Panc1 (cell line): ENCODE results near the gene SLC66A3. TPM values are rescaled to one million over a fixed set of nuclear protein-coding genes. Genes with fewer than 3 reads are reported as not detected.

Experiments
- ATAC-seq: fragments of 200-7000 bp; cut with Tn5 transposase; 2 replicates; pipeline ENCODE4 v1.9.1; 2020; ENCODE audit warnings: mild to moderate bottlenecking, moderate library complexity
- BruUV-seq: library from RNA; stranded (reverse); fragments of 400-500 nt; replicated peaks from 2 replicates; lab custom pipeline; 2021; lab: Mats Ljungman, UMichigan
- CTCF ChIA-PET: fragments of 300-600 bp; sonication (Branson Sonifier 250); formaldehyde crosslinking; loops from one replicate; lab custom pipeline; 2022; ENCODE audit warnings: antibody characterized with exemption; lab: Charles Lee
- POLR2A ChIA-PET: fragments of 300-600 bp; sonication (Branson Sonifier 250); formaldehyde crosslinking; loops from one replicate; lab custom pipeline; 2022; ENCODE audit warnings: antibody characterized with exemption; lab: Charles Lee
- DNase-seq: peaks from one replicate; pipeline ENCODE4 v3.0.0-alpha.2; 2010; ENCODE audit warnings: low read depth, low spot score
- H3K27ac ChIP-seq: 2 replicates; pipeline ENCODE4 v1.5.1; 2011; ENCODE audit warnings: mild to moderate bottlenecking, low read length, inconsistent platforms
- H3K27me3 ChIP-seq: fragments of 200-500 bp; sonication (Bioruptor generic); 2 replicates; pipeline ENCODE4 v1.6.0; 2014; ENCODE audit warnings: low read length, inconsistent platforms; ENCODE audit not compliant: control insufficient read depth, insufficient read depth
- H3K36me3 ChIP-seq: fragments of 200-500 bp; sonication (Bioruptor generic); 2 replicates; pipeline ENCODE4 v1.5.1; 2014; ENCODE audit warnings: inconsistent platforms, mild to moderate bottlenecking, low read length, moderate library complexity; ENCODE audit not compliant: control insufficient read depth, insufficient read depth
- H3K4me1 ChIP-seq: 2 replicates; pipeline ENCODE4 v1.5.1; 2011; ENCODE audit warnings: inconsistent platforms, mild to moderate bottlenecking, low read length, moderate library complexity; ENCODE audit not compliant: control insufficient read depth, insufficient read depth
- H3K4me3 ChIP-seq, 2 experiments: 2 replicates each; pipeline ENCODE4 v1.5.1; 2011 to 2012; ENCODE audit warnings: low read depth in 2 of 2, low read length in 2 of 2, mild to moderate bottlenecking in 2 of 2, inconsistent platforms in 1 of 2, moderate library complexity in 1 of 2
- H3K9me3 ChIP-seq: fragments of 200-500 bp; sonication (Bioruptor generic); 2 replicates; pipeline ENCODE4 v1.5.1; 2014; ENCODE audit warnings: low read depth, mild to moderate bottlenecking, inconsistent platforms, low read length, moderate library complexity; ENCODE audit not compliant: control insufficient read depth, insufficient read depth
- POLR2AphosphoS5 ChIP-seq: IDR thresholded peaks from 2 replicates; pipeline ENCODE4 v1.6.1; 2012; ENCODE audit warnings: mild to moderate bottlenecking, low read depth, low read length, moderate library complexity
- REST ChIP-seq, 2 experiments: IDR thresholded peaks; 2 replicates each; pipeline ENCODE4 v1.6.1; 2011 to 2012; ENCODE audit warnings: low read depth in 2 of 2, control low read depth in 1 of 2, low read length in 1 of 2, mild to moderate bottlenecking in 1 of 2, moderate library complexity in 1 of 2; ENCODE audit not compliant: insufficient read depth in 1 of 2
- SIN3A ChIP-seq: IDR thresholded peaks from 2 replicates; pipeline ENCODE4 v1.6.1; 2012; ENCODE audit warnings: low read depth, mild to moderate bottlenecking, low read length, moderate library complexity, borderline replicate concordance; ENCODE audit not compliant: insufficient read depth
- TCF7L2 ChIP-seq: IDR thresholded peaks from 2 replicates; pipeline ENCODE4 v1.6.1; 2011; ENCODE audit warnings: mild to moderate bottlenecking, low read depth, low read length, inconsistent platforms
- in situ Hi-C: cut with HindIII; loops from 2 replicates; pipeline ENCODE4 v1.10.0; 2016; ENCODE audit warnings: low sequenced_read_pairs, low pct_unique_long_range_greater_than_20kb
- intact Hi-C: fragments of 100-400 bp; cut with micrococcal nuclease; formaldehyde crosslinking; loops from one replicate; pipeline ENCODE4 v1.10.0; 2022; ENCODE audit not compliant: unreplicated experiment
- total RNA-seq: library from RNA; stranded (reverse); gene quantifications from one replicate; pipeline ENCODE4 v1.2.1, GENCODE V29; 2021; ENCODE audit not compliant: unreplicated experiment
- TF ChIP-seq, protein P1 (sequence below): fragments of 450-650 bp; IDR thresholded peaks from 2 replicates; pipeline ENCODE4 v1.5.1; 2017; ENCODE audit warnings: mild to moderate bottlenecking

SLC66A3 gene
- total RNA-seq, 1 experiment from 2014 or later: 39.1 TPM

DNA sequence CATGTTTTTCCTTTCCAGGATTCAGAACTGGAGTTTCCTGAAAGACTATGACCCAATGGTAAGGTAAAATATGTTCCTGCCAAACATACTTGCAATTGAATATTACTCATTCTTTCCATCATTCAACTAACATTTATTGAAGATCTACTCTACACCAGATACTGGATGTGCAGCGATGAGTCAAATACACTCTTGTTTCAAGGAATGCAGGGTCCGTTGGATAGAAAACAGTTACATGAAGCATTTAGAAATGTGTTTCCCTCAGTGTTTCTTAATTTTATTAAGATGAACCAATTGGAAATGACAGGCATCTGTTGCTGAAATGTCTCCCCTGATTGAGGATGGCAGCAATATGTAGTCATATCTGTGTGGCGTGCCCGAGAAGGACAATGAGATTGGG lies 14.8 kb upstream of the SLC66A3 start:
- Histone ChIP-seq H3K27me3 (no peaks in the 10 kb centered on the region; the same call in 1 of the 2 replicates), H3K27ac (no peak overlapping the region), H3K4me1 (no peaks in the 10 kb centered on the region), H3K9me3 (no peaks in the 10 kb centered on the region), H3K4me3 (no peak overlapping the region), H3K36me3 (no peaks in the 10 kb centered on the region)
- DNase-seq (no peak), ATAC-seq (no peak)
- no TSS peak for BruUV-seq
- ChIA-PET POLR2A (no interaction called here), CTCF (interaction anchor here (0.7 kb wide), 1 partner anchor 272 kb away, joined by 7 read pairs; no protein-coding TSS in a partner anchor)
- in situ Hi-C loops (no loop called here), intact Hi-C loops (no loop called here)
- TF ChIP-seq, protein P1, sequence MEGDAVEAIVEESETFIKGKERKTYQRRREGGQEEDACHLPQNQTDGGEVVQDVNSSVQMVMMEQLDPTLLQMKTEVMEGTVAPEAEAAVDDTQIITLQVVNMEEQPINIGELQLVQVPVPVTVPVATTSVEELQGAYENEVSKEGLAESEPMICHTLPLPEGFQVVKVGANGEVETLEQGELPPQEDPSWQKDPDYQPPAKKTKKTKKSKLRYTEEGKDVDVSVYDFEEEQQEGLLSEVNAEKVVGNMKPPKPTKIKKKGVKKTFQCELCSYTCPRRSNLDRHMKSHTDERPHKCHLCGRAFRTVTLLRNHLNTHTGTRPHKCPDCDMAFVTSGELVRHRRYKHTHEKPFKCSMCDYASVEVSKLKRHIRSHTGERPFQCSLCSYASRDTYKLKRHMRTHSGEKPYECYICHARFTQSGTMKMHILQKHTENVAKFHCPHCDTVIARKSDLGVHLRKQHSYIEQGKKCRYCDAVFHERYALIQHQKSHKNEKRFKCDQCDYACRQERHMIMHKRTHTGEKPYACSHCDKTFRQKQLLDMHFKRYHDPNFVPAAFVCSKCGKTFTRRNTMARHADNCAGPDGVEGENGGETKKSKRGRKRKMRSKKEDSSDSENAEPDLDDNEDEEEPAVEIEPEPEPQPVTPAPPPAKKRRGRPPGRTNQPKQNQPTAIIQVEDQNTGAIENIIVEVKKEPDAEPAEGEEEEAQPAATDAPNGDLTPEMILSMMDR: no peak
- TF ChIP-seq SIN3A: no peak
- TF ChIP-seq REST (IDR thresholded peaks at IDR 0.05; ENCODE audit: insufficient read depth in 1 of 2, low read depth in 2 of 2, low read length in 1 of 2): no peak
- TF ChIP-seq TCF7L2: no peak
- TF ChIP-seq POLR2AphosphoS5: no peak

DNA sequence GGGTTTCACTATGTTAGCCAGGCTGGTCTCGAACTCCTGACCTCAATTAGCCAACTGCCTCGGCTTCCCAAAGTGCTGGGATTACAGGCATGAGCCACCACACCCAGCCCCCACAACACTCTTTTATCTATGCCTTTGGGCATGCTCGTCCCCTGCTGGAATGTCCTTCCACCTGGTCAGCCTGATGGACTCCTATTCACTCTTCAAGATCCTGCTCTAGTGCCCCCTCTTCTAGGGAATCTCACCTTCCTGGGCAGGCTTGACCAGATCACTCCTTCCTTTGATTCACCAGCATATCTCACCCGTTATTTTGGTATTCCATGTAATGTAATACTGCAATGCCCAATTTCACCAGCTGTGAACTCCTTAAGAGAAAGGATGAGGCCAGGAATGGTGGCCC lies 13.9 kb upstream of the SLC66A3 start:
- TF ChIP-seq REST (IDR thresholded peaks at IDR 0.05; ENCODE audit: insufficient read depth in 1 of 2, low read depth in 2 of 2, low read length in 1 of 2) (no peak), TCF7L2 (no peak), SIN3A (no peak), POLR2AphosphoS5 (no peak)
- TF ChIP-seq, protein P1: no peak

More for the DNA sequence above, 13.9 kb upstream of the SLC66A3 start:
- no peaks in the 10 kb centered on the region for H3K27me3 ChIP-seq
- DNase-seq (no peak), ATAC-seq (no peak)
- no TSS peak for BruUV-seq
- no peak overlapping the region for H3K27ac ChIP-seq
- no peaks in the 10 kb centered on the region for H3K36me3 ChIP-seq
- no peak overlapping the region for H3K4me3 ChIP-seq
- in situ Hi-C loops (no loop called here), intact Hi-C loops (no loop called here)
- ChIA-PET CTCF (no interaction called here), POLR2A (interaction anchor here (0.7 kb wide), 1 partner anchor 367 kb away, joined by 14 read pairs; no protein-coding TSS in a partner anchor)
- H3K9me3 ChIP-seq: no peaks in the 10 kb centered on the region
- H3K4me1 ChIP-seq: no peaks in the 10 kb centered on the region
